Liver (tissue), 9 donors: Measurements from ENCODE around the gene RASL10A. TPM values are rescaled to one million over a fixed set of nuclear protein-coding genes. Genes with fewer than 3 reads are reported as not detected.

Source experiments
- DNase-seq: peaks from one replicate; pipeline ENCODE4 v3.0.0-alpha.2; 2017; ENCODE audit warnings: low spot score
- H3K27ac ChIP-seq, 2 donors: one replicate each; pipeline ENCODE4 v1.7.0; 2013; ENCODE audit warnings: inconsistent platforms in 2 of 2, low read length in 2 of 2, control low read depth in 1 of 2, low read depth in 1 of 2, mild to moderate bottlenecking in 1 of 2
- H3K27me3 ChIP-seq, 4 donors: one replicate each; pipeline versions ENCODE4 v1.6.1 to v1.7.0; 2013; ENCODE audit warnings: low read length in 3 of 4, inconsistent platforms in 1 of 4, mild to moderate bottlenecking in 1 of 4, moderate library complexity in 1 of 4; ENCODE audit not compliant: control insufficient read depth in 4 of 4, insufficient read depth in 4 of 4
- H3K36me3 ChIP-seq, 4 donors: one replicate each; pipeline versions ENCODE4 v1.6.1 to v1.7.0; 2013; ENCODE audit warnings: low read length in 3 of 4, mild to moderate bottlenecking in 3 of 4, low read depth in 1 of 4, moderate library complexity in 1 of 4; ENCODE audit not compliant: control insufficient read depth in 4 of 4, insufficient read depth in 3 of 4
- H3K4me1 ChIP-seq, 4 donors: one replicate each; pipeline versions ENCODE4 v1.6.1 to v1.7.0; 2013; ENCODE audit warnings: low read length in 3 of 4, mild to moderate bottlenecking in 3 of 4, moderate library complexity in 1 of 4; ENCODE audit not compliant: control insufficient read depth in 4 of 4, insufficient read depth in 4 of 4
- H3K4me3 ChIP-seq, 3 donors: one replicate each; pipeline versions ENCODE4 v1.6.1 to v1.7.0; 2013; ENCODE audit warnings: low read length in 3 of 3, control low read depth in 1 of 3, low read depth in 1 of 3, mild to moderate bottlenecking in 1 of 3
- H3K9ac ChIP-seq, 2 donors: one replicate each; pipeline ENCODE4 v1.7.0; 2013; ENCODE audit warnings: low read length in 2 of 2, mild to moderate bottlenecking in 2 of 2, moderate library complexity in 2 of 2, control low read depth in 1 of 2, low read depth in 1 of 2
- H3K9me3 ChIP-seq, 4 donors: one replicate each; pipeline versions ENCODE4 v1.6.1 to v1.7.0; 2013; ENCODE audit warnings: low read length in 3 of 4; ENCODE audit not compliant: control insufficient read depth in 4 of 4
- CTCF ChIP-seq: fragments of 150-350 bp; IDR thresholded peaks from 2 replicates; pipeline ENCODE4 v1.5.1; 2017; ENCODE audit warnings: improper control_type of control experiment, low read depth, low read length; ENCODE audit not compliant: missing input control
- EGR1 ChIP-seq, 2 donors: IDR thresholded peaks; 2 replicates each; pipeline ENCODE4 v1.6.1; 2016 to 2018; ENCODE audit warnings: antibody characterized with exemption in 2 of 2, low read depth in 2 of 2
- FOXA1 ChIP-seq: IDR thresholded peaks from 2 replicates; pipeline ENCODE4 v1.6.1; 2016; ENCODE audit warnings: antibody characterized with exemption
- FOXA2 ChIP-seq: IDR thresholded peaks from 2 replicates; pipeline ENCODE4 v1.6.1; 2016; ENCODE audit warnings: antibody characterized with exemption
- GABPA ChIP-seq, 2 donors: IDR thresholded peaks in 1 of 2; conservative IDR thresholded peaks in 1 of 2; 2 replicates each; pipeline ENCODE4 v1.6.1; 2016; ENCODE audit warnings: antibody characterized with exemption in 2 of 2, mild to moderate bottlenecking in 1 of 2, moderate library complexity in 1 of 2
- HNF4A ChIP-seq, 2 donors: conservative IDR thresholded peaks; 2 replicates each; pipeline ENCODE4 v1.6.1; 2016; ENCODE audit warnings: antibody characterized with exemption in 2 of 2, mild to moderate bottlenecking in 2 of 2
- HNF4G ChIP-seq: IDR thresholded peaks from 2 replicates; pipeline ENCODE4 v1.6.1; 2016; ENCODE audit warnings: antibody characterized with exemption
- JUND ChIP-seq, 2 donors: IDR thresholded peaks; 2 replicates each; pipeline ENCODE4 v1.6.1; 2016; ENCODE audit warnings: antibody characterized with exemption in 2 of 2
- MAX ChIP-seq: IDR thresholded peaks from 2 replicates; pipeline ENCODE4 v1.6.1; 2016; ENCODE audit warnings: antibody characterized with exemption
- NR2F2 ChIP-seq: IDR thresholded peaks from 2 replicates; pipeline ENCODE4 v1.6.1; 2016; ENCODE audit warnings: antibody characterized with exemption
- RAD21 ChIP-seq, 2 donors: IDR thresholded peaks; 2 replicates each; pipeline ENCODE4 v1.6.1; 2016; ENCODE audit warnings: antibody characterized with exemption in 2 of 2, mild to moderate bottlenecking in 2 of 2
- RXRA ChIP-seq, 2 donors: IDR thresholded peaks; 2 replicates each; pipeline ENCODE4 v1.6.1; 2017 to 2018; ENCODE audit warnings: antibody characterized with exemption in 2 of 2, mild to moderate bottlenecking in 1 of 2
- SP1 ChIP-seq: IDR thresholded peaks from 2 replicates; pipeline ENCODE4 v1.6.1; 2018; ENCODE audit warnings: antibody characterized with exemption, mild to moderate bottlenecking
- TAF1 ChIP-seq: conservative IDR thresholded peaks from 2 replicates; pipeline ENCODE4 v1.6.1; 2016; ENCODE audit warnings: antibody characterized with exemption, mild to moderate bottlenecking
- YY1 ChIP-seq: IDR thresholded peaks from 2 replicates; pipeline ENCODE4 v1.6.1; 2016; ENCODE audit warnings: antibody characterized with exemption, mild to moderate bottlenecking
- WGBS: extraction: QIAGEN DNeasy Blood & Tissue Kit; methylation state at CpG from one replicate; pipeline ENCODE4 v1.1.7; 2013; 5-methylcytosine and 5-hydroxymethylcytosine counted together
- polyA plus RNA-seq, 2 donors: library from polyadenylated mRNA; stranded (reverse) in 1 of 2; unstranded in 1 of 2; fragments of 200-250 nt in 1 of 2; fragments of >200 nt in 1 of 2; fragmentation: Nextera tagmentation in 1 of 2; extraction: Ambion mirVana in 1 of 2; gene quantifications; one replicate each; pipeline versions ENCODE4 v1.2.1 to v1.2.3, GENCODE V29; 2013 to 2015
- total RNA-seq, 2 donors: library from RNA; depleted of rRNA; stranded (reverse); fragments of >200 nt; gene quantifications; one replicate each; pipeline ENCODE4 v1.2.3, GENCODE V29; 2014
- TF ChIP-seq, protein P1 (sequence below): IDR thresholded peaks from 2 replicates; pipeline ENCODE4 v1.6.1; 2016; ENCODE audit warnings: antibody characterized with exemption
- TF ChIP-seq, protein P2 (sequence below): IDR thresholded peaks from 2 replicates; pipeline ENCODE4 v1.6.1; 2016; ENCODE audit warnings: antibody characterized with exemption, mild to moderate bottlenecking
- TF ChIP-seq, protein P3 (sequence below): IDR thresholded peaks from 2 replicates; pipeline ENCODE4 v1.6.1; 2016; ENCODE audit warnings: antibody characterized with exemption
- donor health status: healthy.
- donor health status: healthy.
- donor health status: healthy.
- donor health status: healthy.
- donor health status: healthy.

Gene RASL10A
- total and polyA plus RNA-seq, 4 donors: 0.10 to 0.79 (median 0.47) TPM

DNA sequence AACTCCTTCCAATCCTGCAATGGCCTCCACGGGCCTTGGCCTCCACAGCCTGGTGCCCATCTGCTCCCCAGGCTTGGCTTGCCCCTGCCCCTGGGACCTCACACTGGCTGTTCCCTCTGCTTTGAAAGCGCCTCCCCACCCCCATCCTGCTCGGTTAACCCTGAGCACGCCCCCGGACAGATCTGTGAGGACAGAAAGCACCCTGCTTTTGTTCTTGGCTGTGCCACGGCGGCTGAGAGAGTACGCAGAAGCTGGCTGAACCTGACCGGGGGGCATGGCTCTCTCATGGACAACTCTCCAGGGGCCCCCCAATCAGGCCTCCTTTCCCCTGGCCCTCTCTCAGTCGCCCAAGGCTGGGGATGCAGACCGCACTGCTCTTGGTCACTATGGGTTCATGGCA lies 20.2 kb upstream of the RASL10A start:
- H3K4me1 ChIP-seq: peaks cover 5 to 49% (median 38%) of the 10 kb centered on the region in 4 donors
- H3K27me3 ChIP-seq: no peaks in the 10 kb centered on the region
- no peak overlapping the region for H3K9ac ChIP-seq
- H3K27ac ChIP-seq: peak overlapping the region in 1 of 2 donors; percentile 94
- no peak overlapping the region for H3K4me3 ChIP-seq
- no peak for TF ChIP-seq FOXA1
- TF ChIP-seq CTCF: no peak
- TF ChIP-seq SP1: no peak
- TF ChIP-seq, protein P1, sequence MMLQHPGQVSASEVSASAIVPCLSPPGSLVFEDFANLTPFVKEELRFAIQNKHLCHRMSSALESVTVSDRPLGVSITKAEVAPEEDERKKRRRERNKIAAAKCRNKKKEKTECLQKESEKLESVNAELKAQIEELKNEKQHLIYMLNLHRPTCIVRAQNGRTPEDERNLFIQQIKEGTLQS: no peak
- no peak for TF ChIP-seq RXRA (IDR thresholded peaks at IDR 0.05)
- no peak for TF ChIP-seq TAF1
- no peak for TF ChIP-seq RAD21 (IDR thresholded peaks at IDR 0.05)
- TF ChIP-seq MAX: no peak
- no peak for TF ChIP-seq HNF4G
- TF ChIP-seq, protein P2, sequence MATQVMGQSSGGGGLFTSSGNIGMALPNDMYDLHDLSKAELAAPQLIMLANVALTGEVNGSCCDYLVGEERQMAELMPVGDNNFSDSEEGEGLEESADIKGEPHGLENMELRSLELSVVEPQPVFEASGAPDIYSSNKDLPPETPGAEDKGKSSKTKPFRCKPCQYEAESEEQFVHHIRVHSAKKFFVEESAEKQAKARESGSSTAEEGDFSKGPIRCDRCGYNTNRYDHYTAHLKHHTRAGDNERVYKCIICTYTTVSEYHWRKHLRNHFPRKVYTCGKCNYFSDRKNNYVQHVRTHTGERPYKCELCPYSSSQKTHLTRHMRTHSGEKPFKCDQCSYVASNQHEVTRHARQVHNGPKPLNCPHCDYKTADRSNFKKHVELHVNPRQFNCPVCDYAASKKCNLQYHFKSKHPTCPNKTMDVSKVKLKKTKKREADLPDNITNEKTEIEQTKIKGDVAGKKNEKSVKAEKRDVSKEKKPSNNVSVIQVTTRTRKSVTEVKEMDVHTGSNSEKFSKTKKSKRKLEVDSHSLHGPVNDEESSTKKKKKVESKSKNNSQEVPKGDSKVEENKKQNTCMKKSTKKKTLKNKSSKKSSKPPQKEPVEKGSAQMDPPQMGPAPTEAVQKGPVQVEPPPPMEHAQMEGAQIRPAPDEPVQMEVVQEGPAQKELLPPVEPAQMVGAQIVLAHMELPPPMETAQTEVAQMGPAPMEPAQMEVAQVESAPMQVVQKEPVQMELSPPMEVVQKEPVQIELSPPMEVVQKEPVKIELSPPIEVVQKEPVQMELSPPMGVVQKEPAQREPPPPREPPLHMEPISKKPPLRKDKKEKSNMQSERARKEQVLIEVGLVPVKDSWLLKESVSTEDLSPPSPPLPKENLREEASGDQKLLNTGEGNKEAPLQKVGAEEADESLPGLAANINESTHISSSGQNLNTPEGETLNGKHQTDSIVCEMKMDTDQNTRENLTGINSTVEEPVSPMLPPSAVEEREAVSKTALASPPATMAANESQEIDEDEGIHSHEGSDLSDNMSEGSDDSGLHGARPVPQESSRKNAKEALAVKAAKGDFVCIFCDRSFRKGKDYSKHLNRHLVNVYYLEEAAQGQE: no peak
- no peak for TF ChIP-seq FOXA2
- no peak for TF ChIP-seq NR2F2
- TF ChIP-seq, protein P3, sequence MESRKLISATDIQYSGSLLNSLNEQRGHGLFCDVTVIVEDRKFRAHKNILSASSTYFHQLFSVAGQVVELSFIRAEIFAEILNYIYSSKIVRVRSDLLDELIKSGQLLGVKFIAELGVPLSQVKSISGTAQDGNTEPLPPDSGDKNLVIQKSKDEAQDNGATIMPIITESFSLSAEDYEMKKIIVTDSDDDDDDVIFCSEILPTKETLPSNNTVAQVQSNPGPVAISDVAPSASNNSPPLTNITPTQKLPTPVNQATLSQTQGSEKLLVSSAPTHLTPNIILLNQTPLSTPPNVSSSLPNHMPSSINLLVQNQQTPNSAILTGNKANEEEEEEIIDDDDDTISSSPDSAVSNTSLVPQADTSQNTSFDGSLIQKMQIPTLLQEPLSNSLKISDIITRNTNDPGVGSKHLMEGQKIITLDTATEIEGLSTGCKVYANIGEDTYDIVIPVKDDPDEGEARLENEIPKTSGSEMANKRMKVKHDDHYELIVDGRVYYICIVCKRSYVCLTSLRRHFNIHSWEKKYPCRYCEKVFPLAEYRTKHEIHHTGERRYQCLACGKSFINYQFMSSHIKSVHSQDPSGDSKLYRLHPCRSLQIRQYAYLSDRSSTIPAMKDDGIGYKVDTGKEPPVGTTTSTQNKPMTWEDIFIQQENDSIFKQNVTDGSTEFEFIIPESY: no peak
- no peak for TF ChIP-seq JUND (IDR thresholded peaks at IDR 0.05)
- no peak for TF ChIP-seq EGR1 (IDR thresholded peaks at IDR 0.05; ENCODE audit: low read depth in 2 of 2)
- no peak for TF ChIP-seq HNF4A (conservative IDR thresholded peaks at IDR 0.05)
- TF ChIP-seq YY1: no peak
- no peak for TF ChIP-seq GABPA (IDR thresholded peaks at IDR 0.05 in 1 of 2, conservative IDR thresholded peaks at IDR 0.05 in 1 of 2)
- H3K9me3 ChIP-seq: no peaks in the 10 kb centered on the region
- WGBS: 91% methylated on average over 11 of the region's 11 CpGs
- DNase-seq: no peak
- H3K36me3 ChIP-seq: peaks cover 7 to 33% (median 12%) of the 10 kb centered on the region in 4 donors
